ENCODE results near the gene MGP.

MGP gene

DNA sequence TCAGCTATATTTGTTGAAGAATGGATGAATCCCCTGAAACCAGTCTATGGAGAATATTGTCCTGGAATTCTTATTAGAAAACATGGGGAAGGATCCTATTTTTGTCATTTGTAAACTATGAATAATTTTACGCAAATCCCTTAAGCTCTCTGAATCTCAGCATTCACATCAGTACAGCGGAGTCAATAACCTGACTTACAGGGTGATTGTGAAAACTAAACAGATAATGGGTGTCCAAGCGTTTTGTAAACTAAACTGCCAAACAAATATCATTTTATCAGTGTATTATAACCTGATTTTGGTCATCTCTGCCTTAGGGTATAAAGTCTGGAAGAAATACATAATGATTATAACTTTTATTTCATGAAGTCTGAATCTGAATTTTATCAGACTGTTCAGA is 52.3 kb downstream of the MGP start:
- no peak overlapping the region for H3K4me3 ChIP-seq (ENCODE audit: low read depth, low read length)
